GM18502 (cell line): ENCODE results near the gene FPR2.
"Not testable (repeated sequence)": the region's sequence is repeated elsewhere in the genome, so short reads cannot be mapped to it uniquely, and the experiment has no call there.

ENCODE experiments used
- ATAC-seq: cut with Tn5 transposase; IDR thresholded peaks from one replicate; pipeline ENCODE4 v1.9.1; 2021; ENCODE audit warnings: mild to moderate bottlenecking; ENCODE audit not compliant: unreplicated experiment, poor library complexity

Gene FPR2

GRCh38 chr19:51739466-51740213, 21.3 kb upstream of the FPR2 start:
- no peak for ATAC-seq

GRCh38 chr19:51740356-51740755, 20.6 kb upstream of the FPR2 start:
- no peak for ATAC-seq

GRCh38 chr19:51742789-51743188, 18.2 kb upstream of the FPR2 start:
- no peak for ATAC-seq

GRCh38 chr19:51743405-51743804, 17.6 kb upstream of the FPR2 start:
- ATAC-seq, result no peak

GRCh38 chr19:51746731-51747130, 14.2 kb upstream of the FPR2 start:
- ATAC-seq, result no peak

GRCh38 chr19:51749979-51750378, 11.0 kb upstream of the FPR2 start:
- ATAC-seq, result no peak

- no peak for ATAC-seq
These were observed 10.4 kb upstream of the FPR2 start for GRCh38 chr19:51750400-51751094.

- no peak for ATAC-seq
These were observed 9.3 kb upstream of the FPR2 start, which contains the start of gene FPR1 for GRCh38 chr19:51751655-51752054. TSS of gene FPR1 (minus strand) at chr19:51751878. CDS start at chr19:51746994, 4,884 bp downstream.

GRCh38 chr19:51754109-51754508, 6.9 kb upstream of the FPR2 start:
- no peak for ATAC-seq

GRCh38 chr19:51754770-51755169, 6.2 kb upstream of the FPR2 start:
- ATAC-seq, result no peak

- no peak for ATAC-seq
These were observed 5.4 kb upstream of the FPR2 start for GRCh38 chr19:51755571-51755970.

- no peak for ATAC-seq
These were observed 716 bp downstream of the FPR2 start for GRCh38 chr19:51761696-51762095.

GRCh38 chr19:51765086-51765485, 4.1 kb downstream of the FPR2 start:
- ATAC-seq, result no peak

GRCh38 chr19:51766461-51766860, 5.5 kb downstream of the FPR2 start:
- ATAC-seq, result no peak

GRCh38 chr19:51771376-51772130, 10.6 kb downstream of the FPR2 start:
- ATAC-seq, result no peak

- no peak for ATAC-seq
These were observed 12.0 kb downstream of the FPR2 start for GRCh38 chr19:51772977-51773376.

- ATAC-seq, result not testable (repeated sequence)
These were observed 15.6 kb downstream of the FPR2 start for GRCh38 chr19:51776561-51776960.

- no peak for ATAC-seq
These were observed 16.8 kb downstream of the FPR2 start for GRCh38 chr19:51777570-51778462.

- ATAC-seq, result no peak
These were observed 18.2 kb downstream of the FPR2 start for GRCh38 chr19:51779181-51779580.

GRCh38 chr19:51779703-51780102, 18.7 kb downstream of the FPR2 start:
- ATAC-seq, result no peak
